ENCODE measurements around the gene LAMC3. TPM values are rescaled to one million over a fixed set of nuclear protein-coding genes. Genes with fewer than 3 reads are reported as not detected.

Gene LAMC3
- polyA plus RNA-seq, 1 experiment, result 0.01 TPM

GRCh38 chr9:131038256-131039128 lies 29.5 kb downstream of the LAMC3 start:
- Histone ChIP-seq H3K36me3 (ENCODE audit: control insufficient read depth, insufficient read depth, low read length) (no peaks in the 10 kb centered on the region), H3K4me3 (ENCODE audit: low read depth, low read length) (no peak overlapping the region), H3K27me3 (ENCODE audit: control insufficient read depth, insufficient read depth, low read length) (peaks cover 4% of the 10 kb centered on the region)
- POLR2A ChIA-PET, result no interaction called here
- no peak for TF ChIP-seq CTCF (IDR thresholded peaks at IDR 0.05; ENCODE audit: insufficient read depth, low read depth, low read length)
- no peak for DNase-seq (ENCODE audit: low read depth)
- CTCF ChIA-PET, result interaction anchor here (1.6 to 6.9 kb wide), 4 partner anchors 8 to 162 kb away, joined by 4 to 48 read pairs (median 6); no protein-coding TSS in a partner anchor

GRCh38 chr9:131039129-131039954 lies 30.4 kb downstream of the LAMC3 start:
- CTCF ChIA-PET, result interaction anchor here (0.7 to 6.9 kb wide), 9 partner anchors 8 to 193 kb away, joined by 3 to 48 read pairs (median 4); no protein-coding TSS in a partner anchor
- Histone ChIP-seq H3K27me3 (ENCODE audit: control insufficient read depth, insufficient read depth, low read length) (peaks cover 4% of the 10 kb centered on the region; the same call in 1 of the 2 replicates), H3K4me3 (ENCODE audit: low read depth, low read length) (no peak overlapping the region), H3K36me3 (ENCODE audit: control insufficient read depth, insufficient read depth, low read length) (no peaks in the 10 kb centered on the region)
- POLR2A ChIA-PET, result no interaction called here
- TF ChIP-seq CTCF (IDR thresholded peaks at IDR 0.05; ENCODE audit: insufficient read depth, low read depth, low read length), result no peak
- DNase-seq (ENCODE audit: low read depth), result no peak

- CTCF ChIA-PET, result interaction anchor here (1.0 to 1.5 kb wide), 3 partner anchors 11 to 44 kb away, joined by 3 to 5 read pairs (median 3); no protein-coding TSS in a partner anchor
- DNase-seq (ENCODE audit: low read depth), result no peak
- POLR2A ChIA-PET, result no interaction called here
These were observed 33.7 kb downstream of the LAMC3 start for GRCh38 chr9:131042666-131043065.

GRCh38 chr9:131043087-131043486 lies 34.1 kb downstream of the LAMC3 start:
- no peak for TF ChIP-seq CTCF (IDR thresholded peaks at IDR 0.05; ENCODE audit: insufficient read depth, low read depth, low read length)
- no peaks in the 10 kb centered on the region for H3K36me3 ChIP-seq (ENCODE audit: control insufficient read depth, insufficient read depth, low read length)
- ChIA-PET CTCF (interaction anchor here (1.0 to 1.5 kb wide), 3 partner anchors 12 to 45 kb away, joined by 3 to 5 read pairs (median 3); no protein-coding TSS in a partner anchor), POLR2A (no interaction called here)
- no peak overlapping the region for H3K4me3 ChIP-seq (ENCODE audit: low read depth, low read length)
- no peak for DNase-seq (ENCODE audit: low read depth)
- peaks cover 1% of the 10 kb centered on the region; the same call in 1 of the 2 replicates for H3K27me3 ChIP-seq (ENCODE audit: control insufficient read depth, insufficient read depth, low read length)

More at GRCh38 chr9:131042666-131043065, 33.7 kb downstream of the LAMC3 start:
- H3K4me3 ChIP-seq (ENCODE audit: low read depth, low read length), result no peak overlapping the region
- TF ChIP-seq CTCF (IDR thresholded peaks at IDR 0.05; ENCODE audit: insufficient read depth, low read depth, low read length), result no peak
- H3K36me3 ChIP-seq (ENCODE audit: control insufficient read depth, insufficient read depth, low read length), result no peaks in the 10 kb centered on the region
- H3K27me3 ChIP-seq (ENCODE audit: control insufficient read depth, insufficient read depth, low read length), result peaks cover 1% of the 10 kb centered on the region; the same call in 1 of the 2 replicates
